ENCODE results near the gene CLCN4.

DNA sequence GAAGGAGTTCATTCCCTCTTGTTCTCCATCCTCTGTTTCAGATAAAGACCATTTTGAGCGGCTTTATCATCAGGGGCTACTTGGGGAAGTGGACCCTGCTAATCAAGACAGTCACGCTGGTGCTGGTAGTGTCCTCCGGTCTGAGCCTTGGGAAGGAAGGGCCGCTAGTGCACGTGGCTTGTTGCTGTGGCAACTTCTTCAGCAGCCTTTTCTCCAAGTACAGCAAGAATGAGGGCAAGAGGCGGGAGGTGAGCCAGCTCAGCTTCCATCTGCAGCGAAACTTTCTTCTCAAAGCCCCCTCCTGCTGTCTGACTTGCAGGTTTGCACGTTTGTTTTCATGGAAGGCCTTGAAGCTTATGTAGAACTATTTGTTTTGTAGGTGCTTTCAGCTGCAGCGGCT, 49.5 kb downstream of the CLCN4 start:
- no peak for TF ChIP-seq CTCF (IDR thresholded peaks at IDR 0.05 in 2 of 3, conservative IDR thresholded peaks at IDR 0.05 in 1 of 3; ENCODE audit: control insufficient read depth in 2 of 3, extremely low read depth in 1 of 3, insufficient read depth in 1 of 3, low read depth in 3 of 3, low read length in 3 of 3)
- TF ChIP-seq SRF (IDR thresholded peaks at IDR 0.05; ENCODE audit: low read depth in 2 of 2, low read length in 2 of 2): no peak
- no peak for TF ChIP-seq SMAD1 (IDR thresholded peaks at IDR 0.05; ENCODE audit: low read depth, partially characterized antibody)
- TF ChIP-seq POLR2A (IDR thresholded peaks at IDR 0.05; ENCODE audit: low read depth, low read length): no peak
- TF ChIP-seq, protein P1, sequence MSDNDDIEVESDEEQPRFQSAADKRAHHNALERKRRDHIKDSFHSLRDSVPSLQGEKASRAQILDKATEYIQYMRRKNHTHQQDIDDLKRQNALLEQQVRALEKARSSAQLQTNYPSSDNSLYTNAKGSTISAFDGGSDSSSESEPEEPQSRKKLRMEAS (IDR thresholded peaks at IDR 0.05; ENCODE audit: low read depth, low read length): no peak

Measured in GM12878 (cell line).